GM20000 (cell line): ENCODE measurements around the gene NCOA7.
"Not testable (repeated sequence)": the region's sequence is repeated elsewhere in the genome, so short reads cannot be mapped to it uniquely, and the experiment has no call there.

Experiments
- DNase-seq: peaks from one replicate; pipeline ENCODE4 v3.0.0; 2012; ENCODE audit warnings: low spot score
- TF ChIP-seq, protein P1 (sequence below): IDR thresholded peaks from 2 replicates; pipeline ENCODE4 v1.5.1; 2012; ENCODE audit warnings: mild to moderate bottlenecking, control low read depth; ENCODE audit errors: extremely low read depth, missing control alignments

NCOA7 gene

DNA sequence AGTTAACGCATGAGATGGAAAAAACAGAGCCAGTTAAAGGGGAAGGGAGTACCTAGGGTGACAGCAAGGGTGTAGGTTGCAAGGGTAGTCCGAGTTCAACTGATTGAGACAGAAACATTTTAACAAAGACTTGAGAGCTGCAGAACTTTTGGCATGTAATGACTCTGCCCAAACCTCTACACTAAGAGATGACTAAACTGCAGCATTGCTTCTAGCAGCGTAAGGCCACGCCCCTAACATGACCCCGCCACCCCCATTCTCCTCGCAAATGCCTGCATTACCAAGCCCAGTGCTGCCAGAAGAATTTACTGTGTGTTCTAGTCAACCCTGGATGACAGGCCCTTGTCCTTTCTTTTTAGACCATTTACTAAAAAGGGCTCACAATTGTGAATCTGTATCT lies 159.5 kb downstream of the NCOA7 start:
- TF ChIP-seq, protein P1, sequence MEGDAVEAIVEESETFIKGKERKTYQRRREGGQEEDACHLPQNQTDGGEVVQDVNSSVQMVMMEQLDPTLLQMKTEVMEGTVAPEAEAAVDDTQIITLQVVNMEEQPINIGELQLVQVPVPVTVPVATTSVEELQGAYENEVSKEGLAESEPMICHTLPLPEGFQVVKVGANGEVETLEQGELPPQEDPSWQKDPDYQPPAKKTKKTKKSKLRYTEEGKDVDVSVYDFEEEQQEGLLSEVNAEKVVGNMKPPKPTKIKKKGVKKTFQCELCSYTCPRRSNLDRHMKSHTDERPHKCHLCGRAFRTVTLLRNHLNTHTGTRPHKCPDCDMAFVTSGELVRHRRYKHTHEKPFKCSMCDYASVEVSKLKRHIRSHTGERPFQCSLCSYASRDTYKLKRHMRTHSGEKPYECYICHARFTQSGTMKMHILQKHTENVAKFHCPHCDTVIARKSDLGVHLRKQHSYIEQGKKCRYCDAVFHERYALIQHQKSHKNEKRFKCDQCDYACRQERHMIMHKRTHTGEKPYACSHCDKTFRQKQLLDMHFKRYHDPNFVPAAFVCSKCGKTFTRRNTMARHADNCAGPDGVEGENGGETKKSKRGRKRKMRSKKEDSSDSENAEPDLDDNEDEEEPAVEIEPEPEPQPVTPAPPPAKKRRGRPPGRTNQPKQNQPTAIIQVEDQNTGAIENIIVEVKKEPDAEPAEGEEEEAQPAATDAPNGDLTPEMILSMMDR: no peak
- DNase-seq: no peak

GRCh38 chr6:125950716-125951115 lies 160.0 kb downstream of the NCOA7 start:
- not testable (repeated sequence) for DNase-seq

GRCh38 chr6:125951323-125951722 lies 160.6 kb downstream of the NCOA7 start:
- TF ChIP-seq, protein P1: no peak
- no peak for DNase-seq

DNA sequence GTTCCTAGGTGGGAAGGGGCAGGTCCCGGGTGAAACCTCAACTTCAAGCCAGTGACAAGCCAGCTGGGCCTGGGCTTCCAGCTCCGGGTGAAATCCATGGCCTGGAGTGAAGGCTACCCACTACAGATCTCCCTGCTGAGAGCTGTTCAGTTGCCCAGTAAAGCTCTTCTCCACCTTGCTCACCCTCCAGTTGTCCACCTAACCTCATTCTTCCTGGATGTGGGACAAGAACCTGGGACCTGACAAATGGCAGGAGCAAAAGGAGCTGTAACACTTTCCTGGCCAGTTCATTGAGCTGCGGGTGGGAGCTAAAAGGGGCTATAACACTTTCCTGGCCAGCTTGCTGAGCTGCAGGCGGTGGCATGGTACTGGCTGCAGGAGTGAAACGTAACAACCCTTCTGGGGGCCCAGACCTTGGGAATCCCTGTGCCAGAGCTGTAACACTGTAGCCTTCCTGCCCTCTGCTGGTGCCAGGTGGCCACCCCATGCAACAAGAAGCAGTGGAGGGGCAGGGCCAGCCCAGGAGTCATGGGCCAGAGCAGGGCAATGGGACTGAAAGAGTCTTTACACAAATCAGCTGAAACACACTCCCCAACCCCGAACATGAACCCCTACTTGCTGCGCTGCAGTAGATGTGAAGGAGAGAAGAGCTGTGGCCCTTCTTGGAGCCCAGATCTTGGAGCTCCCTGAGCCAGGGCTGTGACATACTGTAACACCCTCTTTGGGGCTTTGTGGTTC lies 162.2 kb downstream of the NCOA7 start:
- TF ChIP-seq, protein P1: peak; percentile 13
- DNase-seq: peak; percentile 28

- DNase-seq: no peak
- TF ChIP-seq, protein P1: peak; percentile 3
These were observed 162.7 kb downstream of the NCOA7 start for GRCh38 chr6:125953502-125953875.

- no peak for DNase-seq
These were observed 164.1 kb downstream of the NCOA7 start for GRCh38 chr6:125954735-125955339.

GRCh38 chr6:125955973-125956372 lies 165.2 kb downstream of the NCOA7 start:
- TF ChIP-seq, protein P1: no peak
- no peak for DNase-seq

More at GRCh38 chr6:125954735-125955339, 164.1 kb downstream of the NCOA7 start:
- TF ChIP-seq, protein P1: no peak
